Measurements from ENCODE around the gene AMH.

Gene AMH

DNA sequence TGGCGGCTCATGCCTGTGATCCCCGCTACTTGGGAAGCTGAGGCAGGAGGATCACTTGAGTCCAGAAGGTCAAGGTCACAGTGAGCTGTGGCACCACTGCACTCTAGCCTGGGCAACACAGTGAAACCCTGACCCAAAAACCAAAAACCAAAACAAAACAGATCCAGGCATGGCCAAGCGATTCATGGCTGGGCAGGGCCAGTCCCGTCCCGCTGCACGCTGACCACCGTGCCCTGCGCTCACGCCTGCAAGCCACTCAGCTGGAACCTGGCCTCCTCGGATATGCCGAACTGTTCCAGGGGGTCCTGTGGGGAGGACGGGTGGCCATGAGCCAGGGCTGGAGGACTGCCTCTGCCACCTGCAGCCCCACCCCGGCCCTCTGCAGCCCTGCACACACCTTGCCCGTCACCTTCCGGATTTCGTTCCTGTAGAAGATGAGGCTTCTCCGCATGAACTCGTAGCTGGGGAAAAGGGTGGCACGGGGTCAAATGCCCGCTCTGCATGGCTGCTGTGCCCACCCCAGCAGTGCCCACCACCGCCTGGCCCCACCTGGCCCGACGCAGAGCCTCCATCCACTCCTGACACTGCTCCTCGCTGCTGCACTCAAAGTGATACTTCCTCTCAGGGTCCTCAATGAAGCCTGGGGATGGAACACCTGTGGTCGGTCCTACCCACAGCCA lies 15.4 kb upstream of the AMH start:
- DNase-seq (ENCODE audit: extremely low read depth in 1 of 2, low read depth in 1 of 2) = no peak

DNA sequence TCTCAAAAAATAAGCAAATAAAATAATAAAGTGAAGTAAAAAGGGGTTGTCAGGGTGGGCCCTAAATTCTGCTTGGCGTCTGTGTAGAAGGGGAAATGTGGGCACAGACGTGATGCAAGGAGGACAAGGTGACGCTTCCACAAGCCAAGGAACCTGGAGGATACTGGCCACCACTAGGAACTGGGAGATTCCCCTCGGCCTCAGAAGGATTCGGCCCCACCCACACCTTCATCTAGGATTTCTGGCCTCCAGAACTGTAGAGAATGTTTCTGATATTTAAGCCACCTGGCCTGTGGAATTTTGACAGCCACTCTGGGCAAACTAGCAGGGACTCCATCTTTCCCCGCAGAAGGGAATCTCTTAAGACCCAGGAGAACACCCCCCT lies 14.1 kb upstream of the AMH start:
- DNase-seq (ENCODE audit: extremely low read depth in 1 of 2, low read depth in 1 of 2) = no peak

DNA sequence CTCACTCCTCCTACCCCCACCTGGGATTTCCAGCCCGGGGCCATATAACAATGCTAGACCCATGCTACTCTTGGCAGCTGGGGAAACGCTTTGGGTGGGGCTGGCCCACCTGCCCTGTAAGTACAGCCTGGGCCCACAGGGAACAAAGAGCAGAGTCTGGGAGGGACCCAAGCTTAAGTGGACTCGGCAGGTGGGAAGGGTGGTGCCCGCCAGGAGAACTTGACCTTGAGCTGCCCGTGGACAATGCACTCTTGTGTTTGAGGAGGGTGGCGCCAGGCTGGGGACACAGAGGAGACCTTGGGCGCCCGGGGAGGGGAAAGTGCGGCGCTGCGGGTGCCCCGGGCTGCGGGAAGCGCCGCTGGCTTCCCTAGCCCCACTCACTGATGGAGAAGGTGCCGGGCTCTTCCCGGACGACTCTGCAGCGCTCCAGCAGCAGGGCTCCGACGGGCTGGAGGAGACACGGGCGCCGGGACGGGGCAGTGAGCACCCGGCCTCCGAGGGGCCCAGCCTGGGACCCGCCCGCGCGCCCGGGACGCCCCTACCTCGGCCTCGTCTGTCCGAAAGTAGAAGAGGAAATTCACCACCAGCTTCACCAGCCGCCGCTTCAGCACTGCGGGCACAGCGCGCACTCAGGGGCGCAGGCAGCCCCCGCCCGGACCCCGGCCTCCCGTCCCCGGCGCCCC lies 13.6 kb upstream of the AMH start:
- no peak for DNase-seq (ENCODE audit: extremely low read depth in 1 of 2, low read depth in 1 of 2)

DNA sequence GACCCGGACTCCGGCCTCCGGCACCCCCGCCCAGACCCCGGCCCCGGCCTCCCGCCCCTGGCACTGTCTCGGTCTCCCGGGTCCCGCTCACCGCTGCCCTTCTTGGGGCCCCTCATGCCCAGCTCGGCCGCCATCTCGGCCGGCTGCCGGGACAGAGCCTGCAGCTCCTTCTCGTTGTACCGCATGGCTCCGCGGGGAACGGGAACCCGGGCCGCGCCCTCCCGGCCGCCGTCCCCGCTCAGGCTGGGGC lies 13.1 kb upstream of the AMH start:
- DNase-seq (ENCODE audit: extremely low read depth in 1 of 2, low read depth in 1 of 2) = no peak

DNA sequence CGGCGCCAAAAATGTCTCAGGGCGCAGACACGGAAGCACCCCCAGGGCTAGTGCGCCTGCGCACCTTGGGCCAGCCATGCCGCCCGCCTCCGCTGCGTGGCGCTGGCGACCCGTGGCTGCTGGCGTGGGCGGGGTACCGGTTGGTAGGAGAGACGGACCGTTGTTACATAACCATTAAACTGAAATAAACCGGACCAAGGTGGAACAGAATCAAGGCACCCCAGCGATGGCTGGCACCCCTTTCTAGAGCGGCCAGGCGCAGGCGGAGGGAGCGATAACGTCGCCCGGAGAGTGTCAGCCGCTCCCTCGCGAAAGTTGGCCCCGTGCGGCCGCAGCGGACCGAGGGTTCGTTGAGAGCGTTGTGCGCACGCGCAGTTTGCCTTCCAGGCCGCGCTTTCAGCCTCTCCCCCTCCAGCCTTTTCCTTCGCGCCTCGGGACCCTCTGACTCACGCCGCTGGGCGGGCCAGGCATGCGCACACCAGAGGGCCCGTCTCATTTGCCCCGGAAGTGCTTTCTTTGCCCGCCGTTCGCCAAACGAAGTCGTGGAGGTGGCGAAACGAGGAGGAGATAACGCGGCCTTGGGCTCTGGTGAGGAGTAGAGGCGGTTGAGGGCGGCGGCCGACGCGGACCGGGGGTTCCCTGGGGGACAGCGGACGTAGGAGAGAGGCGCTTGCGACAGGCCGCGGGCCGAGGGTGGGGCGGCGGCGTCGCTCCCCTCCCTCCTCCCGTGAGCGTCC lies 12.6 kb upstream of the AMH start, which contains the start of the genes PLEKHJ1 and SF3A2:
Gene PLEKHJ1 (minus strand): TSS at position 16 of the 737 bp plus-strand sequence. CDS start 81 bp downstream, outside the sequence.
Gene SF3A2 (plus strand): TSS at position 511 of the 737 bp plus-strand sequence. CDS start 6,595 bp downstream, outside the sequence.
- peak; percentile 96 for DNase-seq (ENCODE audit: extremely low read depth in 1 of 2, low read depth in 1 of 2)

DNA sequence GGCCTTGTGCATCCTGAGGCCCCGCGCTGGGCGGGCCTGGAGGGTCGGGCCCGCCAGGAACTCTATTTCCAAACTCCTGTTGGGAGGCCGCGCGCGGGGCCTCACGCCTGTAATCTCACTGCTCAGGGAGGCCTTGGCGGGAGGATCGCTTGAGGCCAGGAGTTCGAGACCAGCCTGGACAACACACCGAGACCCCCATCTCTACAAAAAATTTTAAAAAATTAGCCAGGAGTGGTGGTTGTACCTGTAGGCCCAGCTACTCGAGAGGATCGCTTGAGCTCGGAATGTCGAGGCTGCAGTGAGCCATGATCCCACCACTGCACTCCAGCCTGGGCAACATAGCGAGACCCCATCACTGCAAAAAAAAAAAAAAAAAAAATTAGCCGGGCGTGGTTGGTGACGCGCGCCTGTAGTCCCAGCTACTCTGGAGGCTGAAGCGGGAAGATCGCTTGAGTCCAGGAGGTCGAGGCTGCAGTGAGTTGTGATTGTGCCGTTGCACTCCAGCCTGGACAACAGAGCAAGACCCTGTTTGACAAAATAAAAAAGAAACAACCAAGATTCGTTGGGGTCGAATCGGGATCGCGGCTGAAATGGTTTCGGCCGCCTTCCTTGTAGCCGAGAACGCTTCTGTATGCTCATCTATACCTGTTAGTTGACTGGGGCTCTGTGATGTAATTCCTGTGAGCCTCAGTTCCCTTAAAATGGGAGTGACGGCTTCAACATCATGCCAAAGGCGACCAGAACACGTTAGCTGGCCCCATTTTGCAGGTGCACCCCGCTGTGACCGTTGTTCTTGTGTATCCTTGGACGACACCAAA lies 11.9 kb upstream of the AMH start:
- DNase-seq (ENCODE audit: extremely low read depth in 1 of 2, low read depth in 1 of 2) = no peak

DNA sequence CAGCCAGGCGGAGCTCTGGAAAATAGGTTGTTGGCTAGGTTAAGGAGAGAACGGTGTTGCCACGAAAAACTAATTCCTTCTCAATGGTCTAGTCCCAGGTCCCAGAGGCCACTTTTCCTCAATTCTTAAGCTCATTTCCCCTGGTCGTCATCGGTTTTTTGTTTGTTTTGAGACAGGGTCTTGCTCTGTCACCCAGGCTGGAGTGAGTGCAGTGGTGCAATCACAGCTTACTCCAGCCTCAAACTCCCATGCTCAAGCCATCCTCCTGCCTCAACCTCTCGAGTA lies 11.3 kb upstream of the AMH start:
- DNase-seq (ENCODE audit: extremely low read depth in 1 of 2, low read depth in 1 of 2) = no peak

DNA sequence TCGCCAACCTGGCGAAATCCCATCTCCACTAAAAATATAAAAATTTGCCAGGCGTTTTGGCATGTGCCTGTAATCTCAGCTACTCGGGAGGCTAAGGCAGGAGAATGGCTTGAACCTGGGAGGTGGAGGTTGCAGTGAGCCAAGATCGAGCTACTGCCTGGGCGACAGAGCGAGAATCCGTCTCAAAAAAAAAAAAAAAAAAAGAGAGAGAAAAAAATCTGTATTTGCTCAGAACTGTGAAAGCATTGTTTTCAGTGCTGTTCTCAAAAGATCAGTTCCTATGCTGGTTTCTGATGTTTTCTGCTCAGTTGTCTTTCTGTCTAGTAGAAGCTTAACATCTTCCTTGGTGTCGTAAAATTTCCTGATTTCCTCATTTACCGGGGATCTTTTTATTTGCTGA lies 9.9 kb upstream of the AMH start:
- DNase-seq (ENCODE audit: extremely low read depth in 1 of 2, low read depth in 1 of 2) = no peak

DNA sequence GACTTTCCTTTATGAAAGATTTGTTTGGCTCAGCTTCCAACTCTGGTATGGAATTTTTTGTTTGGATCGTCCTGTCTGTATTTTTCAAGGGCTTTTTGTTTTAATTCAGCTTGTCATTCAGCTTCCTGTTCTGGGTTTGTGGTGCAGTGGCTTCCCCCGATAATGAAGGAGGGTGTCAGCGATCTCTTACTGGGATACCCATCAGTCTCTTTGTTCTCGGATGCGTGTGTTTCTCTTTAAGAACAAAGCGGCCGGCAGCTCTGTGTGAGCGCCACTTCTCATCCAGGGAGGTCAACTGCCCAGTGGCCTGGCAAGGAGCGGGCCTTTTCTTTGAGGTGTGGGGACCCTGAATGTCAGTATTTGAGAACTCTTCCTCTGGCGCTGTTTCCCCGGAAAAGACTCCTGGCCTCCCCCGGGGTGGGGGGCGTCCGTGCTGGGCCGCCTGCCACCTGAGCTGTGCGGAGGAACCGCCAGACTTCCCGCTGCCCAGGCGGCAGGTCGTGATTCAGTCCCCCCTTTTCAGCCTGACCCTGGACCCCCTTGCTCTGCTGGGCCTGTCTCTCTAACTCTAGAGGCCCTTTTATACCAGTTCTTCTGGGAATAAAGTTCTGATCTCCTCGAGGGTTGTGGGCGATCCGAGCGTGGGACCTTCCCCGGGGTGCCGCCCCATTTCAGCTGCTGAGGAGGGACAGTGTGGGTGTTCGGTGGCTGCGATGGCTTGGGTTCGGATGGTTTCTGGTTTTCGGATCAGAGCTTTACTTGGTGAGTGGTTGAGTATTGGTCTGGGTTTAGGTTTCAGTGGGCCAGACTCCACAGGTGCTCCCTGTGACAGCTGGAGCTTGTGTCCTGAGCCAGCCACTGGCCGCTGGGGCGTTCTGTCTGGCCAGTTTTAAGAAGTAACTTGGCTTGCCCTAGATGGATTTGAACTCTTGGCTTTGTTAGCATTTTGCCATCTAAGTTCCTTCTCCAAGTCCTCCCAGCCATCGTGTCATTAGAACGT lies 9.1 kb upstream of the AMH start:
- no peak for DNase-seq (ENCODE audit: extremely low read depth in 1 of 2, low read depth in 1 of 2)

DNA sequence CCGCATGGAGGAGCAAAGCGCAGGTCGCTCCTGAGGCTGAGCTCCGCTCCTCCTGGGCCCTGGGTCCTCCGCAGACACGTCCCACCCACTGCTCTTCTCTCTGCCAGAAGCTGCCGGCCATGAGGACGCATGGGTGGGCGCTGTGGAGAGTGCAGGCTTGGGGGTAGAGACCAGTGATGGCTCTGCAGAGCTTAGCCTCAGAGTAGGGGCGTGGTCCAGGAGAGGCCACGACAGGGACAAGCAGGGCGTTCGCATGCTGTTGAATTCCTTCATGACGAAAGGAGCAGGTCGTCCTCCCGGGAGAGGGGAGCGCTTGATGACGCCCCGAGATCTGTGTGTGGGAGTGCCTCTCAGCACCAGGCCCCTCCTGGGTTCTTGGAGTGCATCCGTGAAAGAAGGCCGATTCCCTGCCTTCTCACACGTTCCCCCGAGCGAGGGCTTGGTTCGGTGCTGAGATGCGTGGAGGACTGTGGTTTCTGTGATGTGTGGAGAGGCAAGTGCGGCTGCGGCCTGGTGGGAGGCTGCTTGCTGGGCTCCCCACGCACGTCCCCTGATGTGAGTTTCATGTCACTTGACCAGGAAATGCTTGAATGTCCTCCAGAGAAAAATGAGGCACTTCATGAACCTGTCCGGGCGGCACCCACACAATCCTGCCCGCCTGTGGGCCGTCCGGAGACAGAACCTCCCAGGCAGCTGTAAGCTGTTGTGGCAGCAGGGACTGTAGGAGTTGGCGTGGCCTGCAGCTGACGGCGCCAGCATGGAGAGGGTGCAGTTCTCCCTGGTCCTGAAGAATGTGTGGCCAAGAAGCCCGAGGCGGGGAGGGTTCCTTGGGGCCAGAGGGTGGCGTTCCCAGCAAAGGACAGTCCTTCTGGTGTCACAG lies 8.0 kb upstream of the AMH start:
- DNase-seq (ENCODE audit: extremely low read depth in 1 of 2, low read depth in 1 of 2) = no peak

DNA sequence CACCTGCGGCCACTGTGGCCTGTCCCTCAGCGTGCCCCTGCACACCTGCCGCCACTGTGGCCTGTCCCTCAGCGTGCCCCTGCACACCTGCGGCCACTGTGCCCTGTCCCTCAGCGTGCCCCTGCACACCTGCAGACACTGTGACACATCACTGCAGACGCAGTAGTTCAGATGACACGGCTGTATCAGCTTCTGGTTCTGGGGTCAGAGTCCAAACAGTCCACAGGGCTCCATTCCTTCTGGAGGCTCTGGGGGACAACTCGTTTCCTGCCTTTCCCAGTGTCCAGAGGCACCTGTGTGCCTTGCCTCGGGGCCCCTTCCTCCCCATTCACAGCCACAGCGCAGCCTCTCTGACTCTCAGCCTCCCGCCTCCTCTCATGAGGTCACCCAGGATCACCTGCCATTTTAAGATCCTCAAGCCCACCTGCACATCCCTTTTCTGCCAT lies 7.0 kb upstream of the AMH start:
- no peak for DNase-seq (ENCODE audit: extremely low read depth in 1 of 2, low read depth in 1 of 2)

DNA sequence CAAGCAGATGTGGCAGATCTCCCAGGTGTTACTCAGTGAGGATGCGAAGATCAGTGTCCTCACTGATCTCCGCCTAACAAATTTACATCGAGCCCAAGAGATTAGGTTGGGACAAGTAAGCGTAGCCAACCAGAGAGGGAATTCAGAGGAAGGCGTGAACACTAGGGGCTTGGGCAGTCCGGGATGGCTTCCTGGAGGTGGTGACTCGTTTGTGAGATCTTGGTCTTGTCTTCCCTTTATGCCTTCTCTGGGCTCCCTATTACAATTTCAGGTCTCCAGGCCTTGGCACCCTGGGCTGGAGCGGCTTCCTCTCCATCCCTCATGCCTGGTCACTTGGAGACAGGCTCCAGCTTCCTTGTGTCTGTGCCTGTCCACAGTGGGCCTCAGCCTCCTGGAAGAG lies 6.3 kb upstream of the AMH start:
- DNase-seq (ENCODE audit: extremely low read depth in 1 of 2, low read depth in 1 of 2) = no peak

DNA sequence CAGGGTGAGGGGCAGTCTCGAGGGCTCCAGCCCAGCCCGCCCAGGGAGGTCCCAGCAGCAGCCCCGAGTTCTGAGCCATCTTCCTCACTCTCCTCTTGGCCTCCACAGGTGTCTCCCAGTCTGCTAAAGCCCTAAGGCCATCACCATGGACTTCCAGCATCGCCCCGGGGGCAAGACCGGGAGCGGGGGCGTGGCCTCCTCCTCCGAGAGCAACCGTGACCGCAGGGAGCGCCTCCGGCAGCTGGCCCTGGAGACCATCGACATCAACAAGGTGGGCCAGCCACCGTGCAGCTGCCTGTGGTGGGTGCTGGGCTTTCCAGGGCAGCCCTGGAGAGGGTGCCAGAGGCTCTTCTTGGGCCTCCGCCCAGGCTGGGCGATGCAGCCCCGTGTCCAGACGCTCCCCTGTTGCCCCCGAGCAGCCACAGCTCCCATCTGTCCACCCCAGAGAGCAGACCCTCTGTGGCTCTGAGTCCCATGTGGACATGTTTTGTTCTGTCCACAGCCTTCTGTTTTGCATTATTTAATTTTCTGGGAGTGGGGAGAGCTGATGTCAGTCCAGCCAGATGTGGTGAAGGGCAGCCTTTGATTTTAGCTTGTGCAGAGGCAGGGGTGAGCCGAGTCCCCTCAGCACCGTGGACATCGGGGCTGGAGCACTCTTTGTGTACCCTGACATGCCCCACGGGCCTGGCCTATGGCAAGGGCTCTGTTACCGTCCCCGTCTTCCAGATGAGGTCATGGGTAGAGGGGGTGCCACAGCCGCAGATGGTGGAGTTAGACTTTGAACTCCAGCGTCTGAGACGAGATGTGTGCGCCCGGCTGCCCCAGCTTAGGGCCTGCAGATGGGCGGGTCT lies 5.6 kb upstream of the AMH start:
- DNase-seq (ENCODE audit: extremely low read depth in 1 of 2, low read depth in 1 of 2) = no peak

DNA sequence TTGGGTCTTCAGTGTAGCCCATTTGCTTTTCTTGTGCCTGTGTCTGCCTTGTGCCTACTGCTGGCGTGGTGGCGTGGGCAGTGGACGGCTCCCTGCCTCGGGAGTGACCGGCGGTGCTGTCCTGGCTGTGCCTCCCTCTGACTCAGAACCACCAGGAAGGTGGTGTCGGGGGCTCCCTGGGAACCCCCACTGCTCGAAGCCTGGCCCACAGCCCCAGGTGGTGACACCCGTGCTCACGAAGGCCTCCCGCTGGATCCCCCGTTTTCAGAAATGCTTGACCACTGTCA lies 5.1 kb upstream of the AMH start:
- DNase-seq (ENCODE audit: extremely low read depth in 1 of 2, low read depth in 1 of 2) = no peak

DNA sequence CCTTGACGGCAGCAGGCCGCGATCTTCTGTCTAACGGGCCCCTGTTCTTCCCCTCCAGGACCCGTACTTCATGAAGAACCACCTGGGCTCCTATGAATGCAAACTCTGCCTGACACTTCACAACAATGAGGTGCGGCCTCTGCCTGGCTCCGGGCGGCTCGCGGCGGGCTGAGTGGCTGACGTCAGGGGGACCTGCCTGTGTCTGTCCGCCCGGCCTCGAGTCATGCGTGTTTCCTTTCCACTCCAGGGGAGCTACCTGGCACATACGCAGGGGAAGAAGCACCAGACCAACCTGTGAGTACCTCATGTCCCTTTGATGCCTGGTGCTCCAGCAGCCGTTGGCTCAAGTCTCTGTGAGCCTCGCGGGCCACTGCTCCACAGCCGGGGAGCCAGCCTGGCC lies 4.6 kb upstream of the AMH start:
- no peak for DNase-seq (ENCODE audit: extremely low read depth in 1 of 2, low read depth in 1 of 2)

DNA sequence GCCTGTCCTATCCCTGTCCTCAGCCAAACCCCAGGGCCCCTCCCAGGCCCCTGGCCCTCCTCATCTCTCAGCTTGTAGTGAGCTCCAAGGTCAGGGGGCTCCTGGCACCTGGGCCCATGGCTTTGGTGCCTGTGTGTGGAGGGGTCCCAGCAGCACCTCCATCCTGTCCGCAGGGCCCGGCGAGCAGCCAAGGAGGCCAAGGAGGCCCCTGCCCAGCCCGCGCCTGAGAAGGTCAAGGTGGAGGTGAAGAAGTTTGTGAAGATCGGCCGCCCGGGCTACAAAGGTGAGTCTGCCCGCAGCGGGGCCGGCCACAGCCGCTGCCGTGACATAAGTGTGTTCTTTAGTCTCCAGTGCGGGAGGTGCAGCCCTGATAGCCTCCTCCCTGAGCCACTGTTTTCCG lies 3.9 kb upstream of the AMH start:
- DNase-seq (ENCODE audit: extremely low read depth in 1 of 2, low read depth in 1 of 2) = no peak

DNA sequence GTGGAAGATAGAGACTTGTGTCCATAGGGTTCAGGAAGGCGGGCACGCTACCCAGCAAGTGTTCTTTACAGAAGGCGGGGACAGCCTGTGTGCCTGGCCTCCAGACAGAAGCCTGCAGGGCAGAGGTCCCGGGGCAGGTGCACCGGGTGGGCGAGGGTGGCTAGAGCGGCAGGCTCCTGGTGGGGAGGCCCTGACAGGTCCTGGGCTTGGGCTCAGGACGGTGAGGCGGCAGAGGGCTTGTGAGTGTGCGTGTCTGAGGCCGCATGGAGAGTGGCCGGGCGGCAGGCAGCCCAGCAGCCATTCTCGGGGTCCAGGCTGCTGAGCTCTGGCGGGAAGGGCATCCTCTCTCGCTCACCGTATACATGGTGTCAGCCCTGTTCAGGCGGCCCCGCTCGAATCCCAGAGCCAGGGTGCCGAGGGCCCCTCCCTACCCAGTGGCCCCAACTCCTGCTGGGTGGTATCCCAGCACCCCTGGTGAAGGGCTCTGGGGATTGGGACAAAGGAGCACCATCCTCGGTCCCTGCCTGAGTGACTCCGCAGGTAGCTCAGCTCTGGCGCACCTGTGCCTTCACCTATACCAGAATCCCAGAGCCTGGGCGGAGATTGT lies 3.0 kb upstream of the AMH start:
- no peak for DNase-seq (ENCODE audit: extremely low read depth in 1 of 2, low read depth in 1 of 2)

DNA sequence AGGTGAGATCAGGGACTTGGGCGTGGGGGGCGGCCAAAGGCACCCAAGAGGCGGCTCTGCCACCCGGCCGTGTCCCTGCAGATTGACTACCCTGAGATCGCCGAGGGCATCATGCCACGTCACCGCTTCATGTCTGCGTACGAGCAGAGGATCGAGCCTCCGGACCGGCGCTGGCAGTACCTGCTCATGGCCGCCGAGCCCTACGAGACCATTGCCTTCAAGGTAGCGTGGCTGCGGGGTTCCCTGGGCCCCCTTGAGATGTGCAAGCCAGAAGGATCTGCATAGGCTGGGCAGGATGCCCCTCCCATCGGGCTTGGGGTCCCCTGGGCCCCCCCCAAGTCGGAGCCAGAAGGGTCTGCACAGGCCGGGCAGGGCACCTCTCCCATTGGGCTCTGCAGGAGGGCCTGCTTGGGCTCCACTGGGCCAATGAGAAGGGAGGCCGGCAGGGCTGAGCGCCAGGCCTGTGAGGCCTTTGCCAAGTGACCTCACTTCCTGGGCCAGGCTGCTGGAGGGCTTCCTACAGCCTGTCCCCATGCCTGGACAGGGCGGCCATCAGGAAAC lies 2.2 kb upstream of the AMH start:
- DNase-seq (ENCODE audit: extremely low read depth in 1 of 2, low read depth in 1 of 2) = no peak

Data from activated CD8-positive, alpha-beta memory T cell treated with anti-CD3 and anti-CD28 coated beads for 1 hour (primary cell).